ENCODE measurements around the gene SPA17. TPM values are rescaled to one million over a fixed set of nuclear protein-coding genes. Genes with fewer than 3 reads are reported as not detected.

The SPA17 gene
- total RNA-seq, 1 donor from 2014 or later = 13.4 TPM

- Mint-ChIP-seq H3K27me3 (peaks cover 17% of the 10 kb centered on the region), H3K9me3 (peaks cover 6% of the 10 kb centered on the region), H3K4me3 (no peak overlapping the region), H3K27ac (no peak overlapping the region), H3K36me3 (no peaks in the 10 kb centered on the region), H3K4me1 (ENCODE audit: unreplicated experiment) (no peaks in the 10 kb centered on the region)
- DNase-seq (ENCODE audit: extremely low spot score, unreplicated experiment) = no peak
- no peak for TF ChIP-seq CTCF (conservative IDR thresholded peaks at IDR 0.05)
Observed at GRCh38 chr11:124699547-124699946, 25.8 kb downstream of the SPA17 start.

- TF ChIP-seq CTCF (conservative IDR thresholded peaks at IDR 0.05) = no peak
- Mint-ChIP-seq H3K27me3 (peaks cover 17% of the 10 kb centered on the region), H3K9me3 (peaks cover 6% of the 10 kb centered on the region), H3K4me3 (no peak overlapping the region), H3K4me1 (ENCODE audit: unreplicated experiment) (no peaks in the 10 kb centered on the region), H3K27ac (no peak overlapping the region), H3K36me3 (no peaks in the 10 kb centered on the region)
- DNase-seq (ENCODE audit: extremely low spot score, unreplicated experiment) = no peak
Observed at GRCh38 chr11:124700028-124700427, 26.3 kb downstream of the SPA17 start.

GRCh38 chr11:124707829-124708228 lies 34.1 kb downstream of the SPA17 start:
- Mint-ChIP-seq H3K9me3 (no peaks in the 10 kb centered on the region), H3K27me3 (peaks cover 14% of the 10 kb centered on the region), H3K36me3 (no peaks in the 10 kb centered on the region), H3K4me1 (ENCODE audit: unreplicated experiment) (no peaks in the 10 kb centered on the region), H3K27ac (no peak overlapping the region), H3K4me3 (no peak overlapping the region)
- DNase-seq (ENCODE audit: extremely low spot score, unreplicated experiment) = no peak
- no peak for TF ChIP-seq CTCF (conservative IDR thresholded peaks at IDR 0.05)

GRCh38 chr11:124712392-124712791 lies 38.7 kb downstream of the SPA17 start:
- no peaks in the 10 kb centered on the region for H3K9me3 Mint-ChIP-seq
- H3K27me3 Mint-ChIP-seq = peaks cover 39% of the 10 kb centered on the region
- no peak for TF ChIP-seq CTCF (conservative IDR thresholded peaks at IDR 0.05)
- H3K4me3 Mint-ChIP-seq = no peak overlapping the region
- no peaks in the 10 kb centered on the region for H3K36me3 Mint-ChIP-seq
- H3K4me1 Mint-ChIP-seq (ENCODE audit: unreplicated experiment) = no peaks in the 10 kb centered on the region
- DNase-seq (ENCODE audit: extremely low spot score, unreplicated experiment) = no peak
- H3K27ac Mint-ChIP-seq = no peak overlapping the region

- H3K27ac Mint-ChIP-seq = no peak overlapping the region
- H3K4me1 Mint-ChIP-seq (ENCODE audit: unreplicated experiment) = peaks cover 5% of the 10 kb centered on the region
- no peaks in the 10 kb centered on the region for H3K9me3 Mint-ChIP-seq
- peaks cover 74% of the 10 kb centered on the region for H3K27me3 Mint-ChIP-seq
- TF ChIP-seq CTCF (conservative IDR thresholded peaks at IDR 0.05) = no peak
- no peak overlapping the region for H3K4me3 Mint-ChIP-seq
- no peak for DNase-seq (ENCODE audit: extremely low spot score, unreplicated experiment)
- H3K36me3 Mint-ChIP-seq = no peaks in the 10 kb centered on the region
Observed at GRCh38 chr11:124716591-124716990, 42.9 kb downstream of the SPA17 start.

GRCh38 chr11:124717421-124717785 lies 43.7 kb downstream of the SPA17 start:
- H3K4me1 Mint-ChIP-seq (ENCODE audit: unreplicated experiment) = peaks cover 14% of the 10 kb centered on the region
- no peak for TF ChIP-seq CTCF (conservative IDR thresholded peaks at IDR 0.05)
- no peak overlapping the region for H3K27ac Mint-ChIP-seq
- no peaks in the 10 kb centered on the region for H3K36me3 Mint-ChIP-seq
- peaks cover 82% of the 10 kb centered on the region for H3K27me3 Mint-ChIP-seq
- H3K9me3 Mint-ChIP-seq = no peaks in the 10 kb centered on the region
- no peak for DNase-seq (ENCODE audit: extremely low spot score, unreplicated experiment)
- peak overlapping the region; percentile 83 for H3K4me3 Mint-ChIP-seq

Measured in type B pancreatic cell (in vitro differentiated cells).